ENCODE measurements around the gene MDFI.
A peak's percentile ranks its signal among the peaks of the same experiment; 100 is the strongest.
"Not testable (repeated sequence)": the region's sequence is repeated elsewhere in the genome, so short reads cannot be mapped to it uniquely, and the experiment has no call there.

Gene MDFI

GRCh38 chr6:41602864-41603608 is 35.2 kb upstream of the MDFI start:
- DNase-seq, result peak; percentile 61

- DNase-seq, result no peak
Observed at GRCh38 chr6:41604006-41604405, 34.3 kb upstream of the MDFI start.

GRCh38 chr6:41605649-41606048 is 32.6 kb upstream of the MDFI start:
- no peak for DNase-seq

- no peak for DNase-seq
Observed at GRCh38 chr6:41607036-41607435, 31.2 kb upstream of the MDFI start.

- no peak for DNase-seq
Observed at GRCh38 chr6:41607736-41608135, 30.5 kb upstream of the MDFI start.

GRCh38 chr6:41608443-41609151 is 29.7 kb upstream of the MDFI start:
- no peak for DNase-seq

- no peak for DNase-seq
Observed at GRCh38 chr6:41614715-41615114, 23.6 kb upstream of the MDFI start.

GRCh38 chr6:41615311-41615710 is 23.0 kb upstream of the MDFI start:
- DNase-seq, result no peak

- no peak for DNase-seq
Observed at GRCh38 chr6:41618598-41618997, 19.7 kb upstream of the MDFI start.

GRCh38 chr6:41619193-41619592 is 19.1 kb upstream of the MDFI start:
- not testable (repeated sequence) for DNase-seq

GRCh38 chr6:41621367-41621766 is 16.9 kb upstream of the MDFI start:
- DNase-seq, result no peak

GRCh38 chr6:41621802-41622201 is 16.5 kb upstream of the MDFI start:
- no peak for DNase-seq

GRCh38 chr6:41622206-41622988 is 15.9 kb upstream of the MDFI start:
- DNase-seq, result no peak

GRCh38 chr6:41623330-41623729 is 14.9 kb upstream of the MDFI start:
- DNase-seq, result no peak

- no peak for DNase-seq
Observed at GRCh38 chr6:41624621-41625380, 13.5 kb upstream of the MDFI start.

GRCh38 chr6:41625442-41625841 is 12.8 kb upstream of the MDFI start:
- DNase-seq, result no peak

- DNase-seq, result no peak
Observed at GRCh38 chr6:41626022-41626421, 12.2 kb upstream of the MDFI start.

GRCh38 chr6:41626917-41627316 is 11.4 kb upstream of the MDFI start:
- no peak for DNase-seq

- DNase-seq, result no peak
Observed at GRCh38 chr6:41629128-41629527, 9.1 kb upstream of the MDFI start.

- no peak for DNase-seq
Observed at GRCh38 chr6:41630069-41630468, 8.2 kb upstream of the MDFI start.

GRCh38 chr6:41630946-41631345 is 7.3 kb upstream of the MDFI start:
- DNase-seq, result no peak

GRCh38 chr6:41633056-41633634 is 5.1 kb upstream of the MDFI start:
- no peak for DNase-seq

GRCh38 chr6:41634657-41635056 is 3.6 kb upstream of the MDFI start:
- DNase-seq, result no peak

Data from effector CD4-positive, alpha-beta T cell (primary cell).